Right lobe of liver (tissue), 6 donors: ENCODE measurements around the gene COX7A2L. TPM values are rescaled to one million over a fixed set of nuclear protein-coding genes. Genes with fewer than 3 reads are reported as not detected.

Experiments
- ATAC-seq, 4 donors: fragments of 200-7000 bp; cut with Tn5 transposase; one replicate each; pipeline ENCODE4 v1.9.1; 2020; ENCODE audit warnings: mild to moderate bottlenecking in 4 of 4, moderate library complexity in 4 of 4
- DNase-seq, 3 donors: peaks; one replicate each; pipeline ENCODE4 v3.0.0-alpha.2; 2020
- H3K27ac ChIP-seq, 3 donors: fragments of 200-600 bp; one replicate each; pipeline ENCODE4 v1.8.0; 2022
- H3K27me3 ChIP-seq, 2 donors: fragments of 200-600 bp; one replicate each; pipeline ENCODE4 v1.8.0; 2022
- H3K36me3 ChIP-seq, 4 donors: fragments of 200-600 bp; sonication (generic) in 1 of 4; one replicate each; pipeline versions ENCODE4 v1.5.1 to v1.8.0; 2017 to 2022; ENCODE audit warnings: control low read depth in 1 of 4
- H3K4me1 ChIP-seq, 4 donors: fragments of 200-600 bp; sonication (generic) in 1 of 4; one replicate each; pipeline versions ENCODE4 v1.5.1 to v1.8.0; 2017 to 2022; ENCODE audit warnings: control low read depth in 1 of 4
- H3K4me3 ChIP-seq, 3 donors: fragments of 200-600 bp; one replicate each; pipeline ENCODE4 v1.8.0; 2022
- H3K9me3 ChIP-seq, 4 donors: fragments of 200-600 bp; sonication (generic) in 1 of 4; one replicate each; pipeline versions ENCODE4 v1.5.1 to v1.8.0; 2017 to 2022; ENCODE audit warnings: control low read depth in 1 of 4
- POLR2A ChIP-seq: fragments of 450-650 bp; IDR thresholded peaks from one replicate; pipeline ENCODE4 v1.6.1; 2017; ENCODE audit warnings: antibody characterized with exemption, mild to moderate bottlenecking
- WGBS: methylation state at CpG from one replicate; pipeline ENCODE4 v1.1.6; 2018; ENCODE audit warnings: low coverage, low lambda C conversion rate; ENCODE audit not compliant: insufficient coverage; ENCODE audit errors: missing lambda C conversion rate; 5-methylcytosine and 5-hydroxymethylcytosine counted together
- intact Hi-C, 2 donors: fragments of 100-400 bp; cut with DNase I; formaldehyde crosslinking; loops; one replicate each; pipeline versions ENCODE4 v1.11.2 to v1.14.1; 2022
- total RNA-seq, 6 experiments: library from RNA; depleted of rRNA in 2 of 6; stranded (reverse); fragments of >200 nt in 2 of 6; fragmentation: NEBNext Ultra II Directional in 3 of 6; extraction: Animal tissue kit (Norgen Biotek cat#: 25700) in 3 of 6; gene quantifications; one replicate each; pipeline versions ENCODE4 v1.1.0 to v1.2.4, GENCODE V29; 2016 to 2023
- TF ChIP-seq, protein P1 (sequence below), 4 donors: fragments of 200-600 bp in 3 of 4; fragments of 450-650 bp in 1 of 4; IDR thresholded peaks; one replicate each; pipeline versions ENCODE4 v1.5.1 to v1.8.0; 2016 to 2022; ENCODE audit warnings: antibody characterized with exemption in 4 of 4, mild to moderate bottlenecking in 2 of 4
- donor health status: DM: no; HTN: yes; CAD: no.
- donor health status: DM: no; HTN: no; CAD: no.
- donor health status: DM: no; HTN: no; CAD: no.
- donor health status: DM: no; HTN: yes; CAD: no.
- donor health status: DM: no; HTN: yes; CAD: no.

COX7A2L gene
- total RNA-seq, 6 experiments from 2014 or later, result 37.5 to 97.0 (median 57.6) TPM

DNA sequence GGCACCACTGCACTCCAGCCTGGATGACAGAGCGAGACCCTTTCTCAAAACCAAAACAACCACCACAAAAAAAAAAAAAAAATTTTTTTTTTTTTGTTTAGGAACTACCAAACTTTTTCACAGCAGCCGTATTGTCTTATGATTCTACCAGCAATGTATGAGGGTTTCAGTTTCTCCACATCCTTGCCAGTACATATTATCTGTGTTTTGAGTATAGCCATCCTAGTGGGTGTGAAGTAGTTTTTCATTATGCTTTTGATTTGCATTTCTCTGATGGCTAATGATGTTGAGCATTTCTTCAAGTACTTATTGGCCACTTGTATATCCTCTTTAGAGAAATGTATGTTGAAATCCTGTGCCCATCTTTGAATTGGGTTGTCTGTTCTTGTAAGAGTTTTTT lies 51.7 kb downstream of the COX7A2L start:
- H3K36me3 ChIP-seq, result peaks cover 0 to 10% (median 6%) of the 10 kb centered on the region in 4 donors
- no peak for ATAC-seq

DNA sequence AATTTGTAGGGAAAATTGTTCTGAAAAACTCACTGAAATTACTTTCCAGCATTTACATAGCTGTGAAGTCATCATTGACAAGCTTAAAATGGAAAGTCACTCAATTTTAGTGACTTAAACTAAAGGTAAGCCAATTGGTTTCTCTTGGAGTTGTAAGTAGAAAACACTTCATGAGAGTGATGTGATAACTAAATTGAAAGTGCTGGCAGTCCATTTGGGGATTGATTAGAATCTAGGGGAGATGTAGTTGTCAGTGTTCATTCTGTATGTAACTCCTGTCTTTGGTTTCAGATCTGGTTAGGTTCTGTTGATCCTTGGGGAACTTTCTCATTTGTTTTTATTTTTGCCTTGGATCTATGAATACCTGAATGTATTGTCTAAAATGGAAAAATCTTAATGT lies 53.8 kb downstream of the COX7A2L start:
- Histone ChIP-seq H3K9me3 (no peaks in the 10 kb centered on the region), H3K27me3 (no peaks in the 10 kb centered on the region), H3K36me3 (peaks cover 0 to 26% (median 18%) of the 10 kb centered on the region in 4 donors), H3K4me3 (no peak overlapping the region), H3K4me1 (no peaks in the 10 kb centered on the region), H3K27ac (no peak overlapping the region)
- ATAC-seq, result no peak
- DNase-seq, result no peak
- intact Hi-C loops, result no loop called here
- TF ChIP-seq, protein P1, sequence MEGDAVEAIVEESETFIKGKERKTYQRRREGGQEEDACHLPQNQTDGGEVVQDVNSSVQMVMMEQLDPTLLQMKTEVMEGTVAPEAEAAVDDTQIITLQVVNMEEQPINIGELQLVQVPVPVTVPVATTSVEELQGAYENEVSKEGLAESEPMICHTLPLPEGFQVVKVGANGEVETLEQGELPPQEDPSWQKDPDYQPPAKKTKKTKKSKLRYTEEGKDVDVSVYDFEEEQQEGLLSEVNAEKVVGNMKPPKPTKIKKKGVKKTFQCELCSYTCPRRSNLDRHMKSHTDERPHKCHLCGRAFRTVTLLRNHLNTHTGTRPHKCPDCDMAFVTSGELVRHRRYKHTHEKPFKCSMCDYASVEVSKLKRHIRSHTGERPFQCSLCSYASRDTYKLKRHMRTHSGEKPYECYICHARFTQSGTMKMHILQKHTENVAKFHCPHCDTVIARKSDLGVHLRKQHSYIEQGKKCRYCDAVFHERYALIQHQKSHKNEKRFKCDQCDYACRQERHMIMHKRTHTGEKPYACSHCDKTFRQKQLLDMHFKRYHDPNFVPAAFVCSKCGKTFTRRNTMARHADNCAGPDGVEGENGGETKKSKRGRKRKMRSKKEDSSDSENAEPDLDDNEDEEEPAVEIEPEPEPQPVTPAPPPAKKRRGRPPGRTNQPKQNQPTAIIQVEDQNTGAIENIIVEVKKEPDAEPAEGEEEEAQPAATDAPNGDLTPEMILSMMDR (IDR thresholded peaks at IDR 0.05), result no peak
- no peak for TF ChIP-seq POLR2A

More for the DNA sequence above, 51.7 kb downstream of the COX7A2L start:
- 100% methylated on average over 2 of the region's 2 CpGs for WGBS
- no peak for DNase-seq
- Histone ChIP-seq H3K9me3 (no peaks in the 10 kb centered on the region), H3K4me3 (no peak overlapping the region), H3K4me1 (no peaks in the 10 kb centered on the region), H3K27me3 (no peaks in the 10 kb centered on the region), H3K27ac (no peak overlapping the region)
- TF ChIP-seq POLR2A, result no peak
- TF ChIP-seq, protein P1 (IDR thresholded peaks at IDR 0.05), result no peak
- intact Hi-C loops, result no loop called here

DNA sequence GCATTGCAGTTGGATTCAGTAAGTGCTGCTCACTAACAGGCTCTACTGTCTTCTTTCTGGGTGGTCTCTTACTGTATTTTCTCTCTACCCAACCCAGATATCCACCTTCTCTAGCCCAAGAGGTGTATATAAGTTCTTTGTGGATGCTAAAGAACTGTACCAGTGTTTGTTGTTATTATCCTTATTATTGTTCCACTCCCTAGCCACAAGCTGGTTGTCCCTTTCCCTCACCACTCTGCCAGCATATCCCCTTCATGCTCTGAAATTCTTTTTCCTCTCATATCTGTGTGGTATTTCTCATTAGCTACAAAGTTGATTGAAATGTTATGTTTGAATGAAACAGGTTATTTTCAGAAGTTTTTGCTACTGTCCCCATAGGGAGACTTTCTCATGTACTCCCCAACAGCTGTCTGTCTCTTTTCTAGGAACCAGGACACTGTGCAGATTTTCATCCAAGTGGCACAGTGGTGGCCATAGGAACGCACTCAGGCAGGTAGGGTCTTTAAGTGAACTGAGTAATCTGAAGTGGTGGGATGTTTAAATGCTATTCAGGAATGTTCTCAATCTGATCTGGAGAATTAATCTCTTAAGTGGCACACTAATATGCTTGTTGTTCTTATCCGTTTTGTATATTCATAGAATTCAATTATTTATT lies 56.8 kb downstream of the COX7A2L start:
- no peak overlapping the region for H3K27ac ChIP-seq
- peaks cover 0 to 27% (median 18%) of the 10 kb centered on the region in 4 donors for H3K36me3 ChIP-seq
- DNase-seq (no peak), ATAC-seq (no peak)
- 92% methylated on average over 2 of the region's 2 CpGs for WGBS
- TF ChIP-seq, protein P1 (IDR thresholded peaks at IDR 0.05), result no peak
- TF ChIP-seq POLR2A, result no peak
- intact Hi-C loops, result no loop called here
- H3K4me1 ChIP-seq, result no peaks in the 10 kb centered on the region
- no peaks in the 10 kb centered on the region for H3K9me3 ChIP-seq
- no peaks in the 10 kb centered on the region for H3K27me3 ChIP-seq
- no peak overlapping the region for H3K4me3 ChIP-seq

GRCh38 chr2:42303252-42303651 lies 57.8 kb downstream of the COX7A2L start:
- WGBS, result 56% methylated on average over 3 of the region's 3 CpGs
- Histone ChIP-seq H3K4me3 (no peak overlapping the region), H3K4me1 (no peaks in the 10 kb centered on the region), H3K9me3 (no peaks in the 10 kb centered on the region), H3K36me3 (peaks cover 0 to 32% (median 18%) of the 10 kb centered on the region in 4 donors), H3K27ac (no peak overlapping the region), H3K27me3 (no peaks in the 10 kb centered on the region)
- DNase-seq, result no peak
- ATAC-seq, result no peak
- TF ChIP-seq, protein P1 (IDR thresholded peaks at IDR 0.05), result no peak
- no peak for TF ChIP-seq POLR2A
- intact Hi-C loops, result no loop called here

DNA sequence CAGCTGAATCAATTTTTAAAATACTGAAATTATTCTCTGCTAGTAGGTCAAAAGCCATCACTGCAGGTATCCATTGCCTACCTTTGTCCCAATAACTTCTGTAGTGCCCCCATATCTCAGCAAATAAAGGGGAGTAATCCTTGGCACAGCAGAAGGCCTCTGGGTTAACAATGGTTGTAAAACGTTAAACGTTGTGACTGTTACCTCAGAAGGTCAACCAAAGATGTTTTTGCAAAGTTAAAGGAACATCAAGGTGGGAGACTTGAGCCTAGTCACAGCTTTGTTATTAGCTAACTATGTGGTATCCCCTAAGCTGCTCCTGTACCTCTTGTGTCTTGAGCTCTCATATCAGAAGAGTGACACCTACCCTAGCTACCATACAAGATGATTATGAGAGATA lies 60.5 kb downstream of the COX7A2L start:
- intact Hi-C loops, result no loop called here
- peaks cover 0 to 33% (median 22%) of the 10 kb centered on the region in 4 donors for H3K36me3 ChIP-seq
- no peak for DNase-seq
- TF ChIP-seq, protein P1 (IDR thresholded peaks at IDR 0.05), result no peak
- H3K27ac ChIP-seq, result no peak overlapping the region
- WGBS, result 21% methylated on average over 2 of the region's 2 CpGs
- H3K4me3 ChIP-seq, result no peak overlapping the region
- no peaks in the 10 kb centered on the region for H3K9me3 ChIP-seq
- H3K4me1 ChIP-seq, result no peaks in the 10 kb centered on the region
- ATAC-seq, result no peak
- H3K27me3 ChIP-seq, result no peaks in the 10 kb centered on the region
